OCI-LY1 (cell line): ENCODE results near the gene QPRT.
A peak's percentile ranks its signal among the peaks of the same experiment; 100 is the strongest.

Experiments
- H2AFZ ChIP-seq: fragments of 200-600 bp; sonication (generic), shearing (Covaris generic); 2 replicates; pipeline ENCODE4 v1.6.0; 2014; ENCODE audit warnings: antibody characterized with exemption, mild to moderate bottlenecking, low read length
- H3F3A ChIP-seq: fragments of 200-600 bp; sonication (generic), shearing (Covaris generic); 2 replicates; pipeline ENCODE4 v1.6.0; 2014; ENCODE audit warnings: mild to moderate bottlenecking, antibody characterized with exemption, low read length, moderate library complexity; ENCODE audit not compliant: insufficient read depth
- H3K27ac ChIP-seq: fragments of 200-600 bp; sonication (generic); 2 replicates; pipeline ENCODE4 v1.5.1; 2014; ENCODE audit warnings: low read length, mixed run types, mild to moderate bottlenecking, low read depth; ENCODE audit not compliant: poor library complexity, severe bottlenecking
- H3K27me3 ChIP-seq: fragments of 200-600 bp; sonication (generic); 2 replicates; pipeline ENCODE4 v1.6.0; 2014; ENCODE audit warnings: antibody characterized with exemption, mild to moderate bottlenecking, low read length, moderate library complexity; ENCODE audit not compliant: insufficient read depth
- H3K36me3 ChIP-seq: fragments of 200-600 bp; sonication (generic); 2 replicates; pipeline ENCODE4 v1.6.1; 2014; ENCODE audit warnings: mild to moderate bottlenecking, antibody characterized with exemption, low read length, moderate library complexity, mixed read lengths; ENCODE audit not compliant: insufficient read depth
- H3K4me1 ChIP-seq: fragments of 200-600 bp; sonication (generic); 2 replicates; pipeline ENCODE4 v1.5.1; 2014; ENCODE audit warnings: mild to moderate bottlenecking, low read length, moderate library complexity; ENCODE audit not compliant: insufficient read depth, severe bottlenecking
- H3K4me2 ChIP-seq: fragments of 200-600 bp; sonication (generic), shearing (Covaris generic); 2 replicates; pipeline ENCODE4 v1.6.1; 2014; ENCODE audit warnings: low read length
- H3K4me3 ChIP-seq: fragments of 200-600 bp; sonication (generic); 2 replicates; pipeline ENCODE4 v1.5.1; 2014; ENCODE audit warnings: low read length, low read depth, mild to moderate bottlenecking, mixed read lengths; ENCODE audit not compliant: poor library complexity, severe bottlenecking
- H3K79me2 ChIP-seq: fragments of 200-600 bp; shearing (Covaris generic); 2 replicates; pipeline ENCODE4 v1.6.1; 2016; ENCODE audit warnings: mixed run types, low read length, mixed read lengths; ENCODE audit not compliant: insufficient read depth
- H3K9ac ChIP-seq: fragments of 200-600 bp; sonication (generic), shearing (Covaris generic); 2 replicates; pipeline ENCODE4 v1.6.1; 2014; ENCODE audit warnings: mild to moderate bottlenecking, low read length, mixed read lengths
- H3K9me2 ChIP-seq: fragments of 200-600 bp; sonication (generic), shearing (Covaris generic); 2 replicates; pipeline ENCODE4 v1.6.1; 2014; ENCODE audit warnings: low read depth, mild to moderate bottlenecking, low read length, mixed read lengths
- H3K9me3 ChIP-seq: fragments of 200-600 bp; shearing (Covaris generic); 2 replicates; pipeline ENCODE4 v1.6.1; 2014; ENCODE audit warnings: low read length, mixed read lengths
- H4K20me1 ChIP-seq: fragments of 200-600 bp; sonication (generic), shearing (Covaris generic); 2 replicates; pipeline ENCODE4 v1.6.0; 2016; ENCODE audit warnings: mild to moderate bottlenecking, low read length; ENCODE audit not compliant: insufficient read depth
- EZH2 ChIP-seq: fragments of 200-600 bp; sonication (generic), shearing (Covaris generic); IDR thresholded peaks from 2 replicates; pipeline ENCODE4 v1.8.0; 2017; ENCODE audit warnings: borderline replicate concordance, mixed run types, mild to moderate bottlenecking, antibody characterized with exemption, low read length, moderate library complexity, mixed read lengths
- TF ChIP-seq, protein P1 (sequence below): fragments of 200-600 bp; sonication (generic), shearing (Covaris generic); IDR thresholded peaks from 2 replicates; pipeline ENCODE4 v1.5.1; 2017; ENCODE audit warnings: mild to moderate bottlenecking, antibody characterized with exemption, low read length, moderate library complexity, mixed read lengths

Gene QPRT

DNA sequence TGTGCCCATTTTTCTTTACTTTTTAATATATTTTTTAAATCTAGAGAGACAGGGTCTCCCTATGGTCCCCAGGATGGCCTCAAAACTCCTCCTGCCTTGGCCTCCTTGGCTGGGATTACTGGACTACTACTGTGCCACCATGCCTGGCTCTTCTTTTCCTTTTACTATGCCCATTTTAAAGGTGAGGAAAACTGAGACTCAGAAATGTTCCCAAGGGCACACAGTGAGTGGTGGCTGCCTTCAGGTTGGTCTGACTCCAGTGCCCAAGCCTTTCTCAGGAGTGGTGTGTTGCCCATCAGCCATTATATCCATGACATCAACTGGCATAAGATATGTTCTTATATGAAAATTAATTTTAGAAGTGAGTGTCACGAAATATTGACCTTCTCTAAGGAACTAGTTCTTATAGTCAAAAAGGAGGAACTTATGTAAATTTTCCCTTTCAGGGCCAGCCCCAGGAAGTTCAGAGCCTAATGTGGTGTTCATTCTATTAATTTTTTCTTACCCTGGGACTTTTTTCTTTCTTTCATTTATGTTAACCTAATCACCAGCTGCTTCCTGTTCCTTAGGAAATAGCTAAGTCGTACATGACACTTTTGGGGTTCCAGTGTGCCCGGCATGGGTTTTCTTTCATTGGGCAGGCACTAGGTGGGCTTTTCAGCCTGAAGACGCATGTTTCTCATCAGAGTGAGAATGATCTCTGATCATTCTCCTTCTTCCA is 33.8 kb upstream of the QPRT start:
- peaks cover 3% of the 10 kb centered on the region; the same call in 1 of the 2 replicates for H3F3A ChIP-seq
- no peak overlapping the region for H3K4me3 ChIP-seq
- no peaks in the 10 kb centered on the region for H3K9me2 ChIP-seq
- H3K79me2 ChIP-seq, result no peaks in the 10 kb centered on the region
- no peaks in the 10 kb centered on the region for H4K20me1 ChIP-seq
- TF ChIP-seq, protein P1, sequence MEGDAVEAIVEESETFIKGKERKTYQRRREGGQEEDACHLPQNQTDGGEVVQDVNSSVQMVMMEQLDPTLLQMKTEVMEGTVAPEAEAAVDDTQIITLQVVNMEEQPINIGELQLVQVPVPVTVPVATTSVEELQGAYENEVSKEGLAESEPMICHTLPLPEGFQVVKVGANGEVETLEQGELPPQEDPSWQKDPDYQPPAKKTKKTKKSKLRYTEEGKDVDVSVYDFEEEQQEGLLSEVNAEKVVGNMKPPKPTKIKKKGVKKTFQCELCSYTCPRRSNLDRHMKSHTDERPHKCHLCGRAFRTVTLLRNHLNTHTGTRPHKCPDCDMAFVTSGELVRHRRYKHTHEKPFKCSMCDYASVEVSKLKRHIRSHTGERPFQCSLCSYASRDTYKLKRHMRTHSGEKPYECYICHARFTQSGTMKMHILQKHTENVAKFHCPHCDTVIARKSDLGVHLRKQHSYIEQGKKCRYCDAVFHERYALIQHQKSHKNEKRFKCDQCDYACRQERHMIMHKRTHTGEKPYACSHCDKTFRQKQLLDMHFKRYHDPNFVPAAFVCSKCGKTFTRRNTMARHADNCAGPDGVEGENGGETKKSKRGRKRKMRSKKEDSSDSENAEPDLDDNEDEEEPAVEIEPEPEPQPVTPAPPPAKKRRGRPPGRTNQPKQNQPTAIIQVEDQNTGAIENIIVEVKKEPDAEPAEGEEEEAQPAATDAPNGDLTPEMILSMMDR, result no peak
- no peak for TF ChIP-seq EZH2
- peak overlapping the region; percentile 32 for H3K27ac ChIP-seq
- no peaks in the 10 kb centered on the region for H3K36me3 ChIP-seq
- H3K4me2 ChIP-seq, result no peak overlapping the region
- no peak overlapping the region for H3K9ac ChIP-seq
- H3K9me3 ChIP-seq, result no peaks in the 10 kb centered on the region
- H3K27me3 ChIP-seq, result no peaks in the 10 kb centered on the region
- H2AFZ ChIP-seq, result peak overlapping the region; percentile 76
- peaks cover 33% of the 10 kb centered on the region for H3K4me1 ChIP-seq

DNA sequence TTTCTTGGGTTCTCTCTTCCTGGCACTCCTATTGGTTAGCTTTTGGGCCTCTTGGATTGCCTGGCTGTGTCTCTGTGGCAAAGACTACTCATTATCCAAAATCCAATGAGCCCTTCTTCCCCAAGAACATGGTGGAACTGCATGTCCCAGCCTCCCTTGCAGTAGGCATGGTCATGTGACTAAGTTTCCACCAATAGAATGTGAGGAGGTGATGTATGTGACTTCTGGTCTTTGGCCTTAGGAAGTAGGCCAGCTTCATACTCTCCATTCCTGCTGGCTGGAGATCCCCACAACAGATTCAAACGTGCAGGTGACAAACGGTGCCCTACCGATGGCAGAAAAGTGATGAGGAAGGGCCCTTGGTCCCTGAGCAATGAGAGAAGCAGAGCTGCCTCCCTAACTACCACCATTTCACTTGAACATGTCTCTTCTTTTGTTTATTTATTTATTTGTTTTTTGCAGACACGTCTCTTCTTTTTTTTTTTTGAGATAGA is 33.2 kb upstream of the QPRT start:
- no peaks in the 10 kb centered on the region for H3K9me2 ChIP-seq
- TF ChIP-seq, protein P1, result no peak
- no peak for TF ChIP-seq EZH2
- no peaks in the 10 kb centered on the region for H3K27me3 ChIP-seq
- H2AFZ ChIP-seq, result peak overlapping the region; percentile 76
- H3K4me1 ChIP-seq, result peaks cover 33% of the 10 kb centered on the region
- no peaks in the 10 kb centered on the region for H3K9me3 ChIP-seq
- no peak overlapping the region for H3K9ac ChIP-seq
- no peaks in the 10 kb centered on the region for H3K79me2 ChIP-seq
- H3F3A ChIP-seq, result peaks cover 3% of the 10 kb centered on the region; the same call in 1 of the 2 replicates
- H3K27ac ChIP-seq, result peak overlapping the region; percentile 17
- H3K4me3 ChIP-seq, result no peak overlapping the region
- no peak overlapping the region for H3K4me2 ChIP-seq
- H3K36me3 ChIP-seq, result no peaks in the 10 kb centered on the region
- no peaks in the 10 kb centered on the region for H4K20me1 ChIP-seq

DNA sequence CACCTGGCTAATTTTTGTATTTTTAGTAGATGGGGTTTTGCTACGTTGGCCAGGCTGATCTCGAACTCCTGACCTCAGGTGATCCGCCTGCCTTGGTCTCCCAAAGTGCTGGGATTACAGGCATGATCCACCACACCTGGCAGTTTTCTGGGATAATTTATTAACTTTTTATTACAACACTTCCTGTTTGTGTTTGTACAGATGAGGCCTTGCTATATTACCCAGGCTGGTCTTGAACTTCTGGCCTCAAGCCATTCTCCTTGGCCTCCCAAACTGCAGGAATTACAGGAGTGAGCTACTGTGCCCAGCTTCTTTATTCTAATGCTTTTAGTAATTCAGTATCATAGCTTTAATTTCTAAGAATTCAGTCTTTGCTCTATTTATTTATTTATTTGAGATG is 32.0 kb upstream of the QPRT start:
- Histone ChIP-seq H3K9ac (no peak overlapping the region), H3K4me2 (no peak overlapping the region), H3F3A (peaks cover 3% of the 10 kb centered on the region; the same call in 1 of the 2 replicates), H4K20me1 (no peaks in the 10 kb centered on the region), H3K27ac (no peak overlapping the region), H3K4me3 (no peak overlapping the region), H3K79me2 (no peaks in the 10 kb centered on the region), H3K9me2 (no peaks in the 10 kb centered on the region), H2AFZ (no peak overlapping the region), H3K4me1 (peaks cover 30% of the 10 kb centered on the region), H3K36me3 (no peaks in the 10 kb centered on the region), H3K27me3 (no peaks in the 10 kb centered on the region), H3K9me3 (no peaks in the 10 kb centered on the region)
- TF ChIP-seq EZH2, result no peak
- TF ChIP-seq, protein P1, result no peak
